K562 (cell line): ENCODE data around the gene PMM1. TPM values are rescaled to one million over a fixed set of nuclear protein-coding genes. Genes with fewer than 3 reads are reported as not detected.

Experiments used
- ARID4B ChIP-seq: sonication (generic); formaldehyde crosslinking; IDR thresholded peaks from 2 replicates; pipeline ENCODE4 v1.8.0; 2022; ENCODE audit warnings: mild to moderate bottlenecking, missing genetic modification reagents
- ELF2 ChIP-seq: fragments of 250-450 bp; sonication (Bioruptor Pico); IDR thresholded peaks from 2 replicates; pipeline ENCODE4 v1.5.0; 2021; ENCODE audit warnings: mild to moderate bottlenecking
- HNRNPLL ChIP-seq: fragments of 200-400 bp; formaldehyde crosslinking; IDR thresholded peaks from 2 replicates; pipeline ENCODE4 v1.6.1; 2017; ENCODE audit warnings: low read length, low read depth, mild to moderate bottlenecking; ENCODE audit not compliant: poor library complexity, severe bottlenecking
- MCM2 ChIP-seq: fragments of 450-650 bp; IDR thresholded peaks from 2 replicates; pipeline ENCODE4 v1.6.1; 2017; ENCODE audit warnings: low read depth, mild to moderate bottlenecking
- MGA ChIP-seq: fragments of 450-650 bp; IDR thresholded peaks from 2 replicates; pipeline ENCODE4 v1.6.1; 2016; ENCODE audit warnings: mild to moderate bottlenecking, moderate library complexity
- POLR3A ChIP-seq: IDR thresholded peaks from 2 replicates; pipeline ENCODE4 v1.6.1; 2011; ENCODE audit warnings: borderline replicate concordance, mild to moderate bottlenecking, moderate library complexity; ENCODE audit not compliant: insufficient read length, insufficient read depth; ENCODE audit errors: extremely low read depth
- PPARD ChIP-seq: fragments of 250-450 bp; sonication (Bioruptor Pico); IDR thresholded peaks from 2 replicates; pipeline ENCODE4 v1.8.0; 2022; ENCODE audit warnings: inconsistent platforms, mild to moderate bottlenecking, moderate library complexity
- TARDBP ChIP-seq: fragments of 450-650 bp; IDR thresholded peaks from 2 replicates; pipeline ENCODE4 v1.6.1; 2016
- TCF7L2 ChIP-seq: fragments of 150-350 bp; IDR thresholded peaks from 2 replicates; pipeline ENCODE4 v1.6.1; 2016; ENCODE audit warnings: low read depth, mild to moderate bottlenecking, low read length, moderate library complexity
- ZNF232 ChIP-seq: sonication (generic); formaldehyde crosslinking; IDR thresholded peaks from 2 replicates; pipeline ENCODE4 v1.8.0; 2022; ENCODE audit warnings: mild to moderate bottlenecking, missing genetic modification reagents
- ZNF764 ChIP-seq: fragments of 250-450 bp; sonication (Bioruptor Pico); IDR thresholded peaks from 2 replicates; pipeline ENCODE4 v1.4.0; 2020; ENCODE audit warnings: low read depth, mild to moderate bottlenecking, moderate library complexity
- polyA plus RNA-seq, 8 experiments: library from polyadenylated mRNA; depleted of rRNA in 4 of 8; stranded (reverse) in 5 of 8; unstranded in 3 of 8; fragments of >200 nt; fragmentation: Nextera tagmentation in 2 of 8; fragmentation: Illumina TruSeq in 1 of 8; extraction: Ambion mirVana in 2 of 8; extraction: Trizol in 1 of 8; gene quantifications; 2 replicates each; pipeline versions ENCODE4 v1.2.1 to v1.2.3, GENCODE V29; 2011 to 2014; ENCODE audit warnings: inconsistent platforms in 1 of 8, missing spikeins in 1 of 8
- total RNA-seq, 7 experiments: library from RNA; depleted of rRNA in 6 of 7; stranded (reverse); fragments of >200 nt in 6 of 7; fragmentation: Illumina TruSeq in 2 of 7; extraction: Trizol in 2 of 7; gene quantifications; 2 replicates each; pipeline versions ENCODE4 v1.2.1 to v1.2.3, GENCODE V29; 2011 to 2021; ENCODE audit warnings: low replicate concordance in 1 of 7

PMM1 gene
- total and polyA plus RNA-seq, 9 of the 15 experiments (the other 6 are each of a cell fraction or from before 2014, with no cell fraction given), result 10.2 to 31.7 (median 20.3) TPM

GRCh38 chr22:41603873-41604332 lies 14.3 kb upstream of the PMM1 start (continued):
- TF ChIP-seq MGA (no peak), TARDBP (no peak), POLR3A (no peak), ZNF764 (CRISPR knock-in tag) (no peak), HNRNPLL (no peak), TCF7L2 (no peak), ARID4B (CRISPR knock-in tag) (no peak), PPARD (CRISPR knock-in tag) (no peak), MCM2 (no peak), ELF2 (no peak), ZNF232 (CRISPR knock-in tag) (no peak)
